Measurements from ENCODE around the gene FBXO7.

The FBXO7 gene

DNA sequence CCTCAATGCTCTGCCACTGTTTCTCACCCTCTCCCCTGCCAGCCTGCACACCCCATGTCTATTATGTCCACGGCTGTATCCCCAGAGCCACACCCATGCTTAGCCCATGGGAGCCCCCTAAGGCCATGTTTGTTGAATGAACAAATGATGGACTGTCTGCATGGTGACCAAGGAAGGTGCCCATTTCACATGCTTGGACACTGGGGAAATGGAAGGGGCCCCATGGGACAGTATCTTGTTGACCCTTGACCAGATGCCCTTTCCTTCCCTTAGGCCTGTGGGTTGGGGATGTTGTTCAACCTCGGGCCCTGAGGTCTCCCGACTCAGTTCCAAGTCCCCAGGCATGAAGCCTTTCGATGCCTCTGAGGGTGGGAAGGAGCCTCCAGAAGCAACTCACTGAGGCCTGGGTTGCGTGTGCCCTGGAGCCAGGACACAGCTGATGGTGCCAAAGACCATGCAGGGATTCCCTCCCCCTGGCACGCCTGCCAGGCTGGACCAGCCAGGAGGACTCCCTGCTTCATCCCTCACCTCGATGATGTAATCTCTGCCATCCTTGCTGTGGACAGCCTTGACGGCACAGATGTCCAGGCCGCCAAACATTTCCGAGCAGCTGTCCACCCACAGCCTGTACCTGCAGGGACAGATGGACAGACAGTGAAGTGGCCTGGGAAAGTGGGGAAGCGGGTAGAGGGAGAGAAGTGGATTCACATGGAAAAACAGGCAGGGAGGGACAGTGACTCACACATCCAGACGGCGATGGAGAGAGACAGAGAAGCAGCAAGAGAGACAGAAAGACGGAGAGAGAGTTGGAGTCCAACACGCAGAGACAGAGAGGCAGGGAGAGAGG is 58.9 kb downstream of the FBXO7 start:
- no peak for DNase-seq

- no peak for DNase-seq
Measured at GRCh38 chr22:32534252-32535235, 59.9 kb downstream of the FBXO7 start.

- no peak for DNase-seq
Measured at GRCh38 chr22:32535531-32536190, 61.0 kb downstream of the FBXO7 start.

DNA sequence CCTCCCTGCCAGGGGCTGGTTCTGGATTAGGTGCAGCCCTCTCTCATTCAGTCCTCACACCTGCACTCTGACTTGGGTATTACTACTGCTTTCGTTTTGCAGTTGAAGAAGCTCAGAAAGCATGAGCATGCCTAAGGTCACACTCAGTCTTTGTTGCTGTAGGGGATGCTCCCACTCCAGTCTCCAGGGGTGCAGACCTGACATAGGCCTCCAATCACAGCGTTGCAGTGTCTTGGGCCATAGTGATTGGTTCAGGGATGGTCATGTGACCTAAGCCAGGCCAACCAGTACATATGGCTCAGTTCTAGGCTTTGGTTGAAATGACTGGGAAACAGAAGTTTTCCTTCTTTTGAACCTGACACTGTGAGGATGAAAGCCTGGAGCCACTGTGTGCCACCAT is 61.7 kb downstream of the FBXO7 start:
- no peak for DNase-seq

DNA sequence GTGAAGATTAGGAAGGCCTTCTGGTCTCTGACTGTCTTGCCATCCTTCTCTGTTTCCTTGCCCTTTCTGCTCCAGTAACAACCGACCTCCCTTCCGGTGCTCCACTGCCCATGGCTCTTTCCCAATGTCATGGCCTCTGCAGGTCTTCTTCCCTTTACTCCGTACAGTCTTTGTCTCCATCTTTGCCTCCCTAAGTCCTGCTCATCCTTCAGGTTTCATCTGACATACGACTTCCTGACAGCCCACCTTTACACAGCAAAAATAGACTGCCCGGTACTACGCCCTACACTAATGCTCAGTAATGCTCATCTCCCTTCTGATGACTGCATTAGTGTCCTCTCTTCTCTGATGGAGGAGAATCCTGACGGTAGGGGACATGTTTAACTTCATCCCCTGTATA is 63.9 kb downstream of the FBXO7 start:
- no peak for DNase-seq

DNA sequence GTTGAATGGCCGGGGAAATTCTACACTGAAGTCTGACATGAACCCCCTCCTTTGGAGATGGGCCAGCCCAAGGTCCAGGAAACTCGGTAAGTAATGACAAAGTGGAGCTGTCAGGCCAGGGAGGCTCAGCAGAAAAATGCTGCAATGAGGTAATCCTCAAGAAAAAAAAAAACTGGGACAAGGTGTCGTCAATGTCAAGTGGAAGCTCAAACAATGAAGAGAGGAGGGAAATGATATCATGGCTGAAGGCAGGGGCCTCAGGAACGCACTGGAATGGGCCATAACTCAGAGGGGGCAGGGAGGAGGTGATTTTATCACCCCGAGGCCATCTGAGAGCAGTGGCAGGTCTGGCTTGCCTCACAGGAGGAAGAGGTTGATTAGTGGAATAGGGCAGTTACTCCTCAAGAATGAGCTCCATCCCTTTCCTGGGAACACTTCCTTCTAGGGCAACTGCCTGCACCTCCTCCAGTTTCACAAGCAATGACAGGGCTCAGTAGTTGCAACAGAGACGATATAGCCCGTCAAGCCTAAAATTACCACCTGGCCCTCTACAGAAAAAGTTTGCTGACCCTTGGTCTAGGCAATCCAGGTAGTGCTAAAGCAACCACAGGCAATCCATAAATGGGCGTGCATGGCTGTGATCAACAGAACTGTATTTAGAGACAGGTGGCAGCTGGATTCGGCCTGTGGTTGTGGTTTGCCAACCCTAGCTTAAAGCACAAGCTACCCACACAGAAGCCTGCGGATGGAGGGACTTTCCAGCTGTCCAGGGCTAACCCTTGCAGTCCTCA is 65.2 kb downstream of the FBXO7 start:
- DNase-seq: no peak

DNA sequence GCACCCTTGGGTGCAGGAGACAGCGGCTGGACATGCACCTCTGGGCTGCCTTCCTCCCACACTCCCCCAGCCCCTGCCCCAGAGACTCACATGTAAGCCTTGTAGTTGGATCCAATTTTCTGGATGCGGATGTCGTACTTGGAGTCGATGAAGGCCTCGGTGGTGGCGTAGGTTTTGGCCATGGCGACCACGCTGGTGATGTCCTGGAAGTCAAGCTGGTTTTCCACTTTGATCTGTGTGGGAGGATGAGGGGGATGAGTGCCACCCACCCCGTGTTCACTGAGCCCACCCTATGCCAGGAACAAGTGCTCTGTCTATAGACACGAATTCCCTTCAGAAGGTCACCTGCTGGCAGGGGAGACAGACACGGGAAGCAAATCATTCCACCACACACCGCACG is 66.9 kb downstream of the FBXO7 start:
- DNase-seq: no peak

GRCh38 chr22:32542066-32542676 is 67.6 kb downstream of the FBXO7 start:
- DNase-seq: no peak

- DNase-seq: no peak
Measured at GRCh38 chr22:32542677-32543357, 68.2 kb downstream of the FBXO7 start.

- DNase-seq: no peak
Measured at GRCh38 chr22:32544953-32545558, 70.4 kb downstream of the FBXO7 start.

DNA sequence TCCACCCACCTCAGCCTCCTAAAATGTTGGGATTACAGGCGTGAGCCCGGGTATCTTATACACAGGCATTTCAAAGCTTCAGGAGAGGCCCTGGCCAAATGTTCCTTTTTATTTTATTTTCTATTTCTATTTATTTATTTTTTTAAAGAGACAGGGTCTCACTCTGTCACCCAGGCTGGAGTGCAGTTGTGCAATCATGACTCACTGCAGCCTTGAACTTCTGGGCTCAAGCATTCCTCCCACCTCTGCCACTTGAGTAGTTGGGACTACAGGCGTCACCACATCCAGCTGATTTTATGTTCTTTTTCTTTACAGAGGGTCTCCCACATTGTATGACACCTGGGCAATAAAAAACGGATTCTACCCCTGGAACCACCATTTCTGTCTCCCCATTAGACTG is 71.2 kb downstream of the FBXO7 start:
- DNase-seq: no peak

GRCh38 chr22:32546496-32546895 is 71.9 kb downstream of the FBXO7 start:
- DNase-seq: no peak

- no peak for DNase-seq
Measured at GRCh38 chr22:32546935-32547334, 72.3 kb downstream of the FBXO7 start.

GRCh38 chr22:32548039-32548438 is 73.4 kb downstream of the FBXO7 start:
- no peak for DNase-seq
